IgD-negative memory B cell (primary cell): ENCODE measurements around the gene TFG. TPM values are rescaled to one million over a fixed set of nuclear protein-coding genes. Genes with fewer than 3 reads are reported as not detected.

Source experiments
- H3K27ac Mint-ChIP-seq, 3 donors: one replicate each; pipeline ENCODE4 v1.8.0; 2020 to 2022; ENCODE audit warnings: mild to moderate bottlenecking in 3 of 3, mixed read lengths in 3 of 3, moderate library complexity in 1 of 3
- H3K27me3 Mint-ChIP-seq: one replicate; pipeline ENCODE4 v1.8.0; 2021; ENCODE audit warnings: mixed read lengths
- H3K36me3 Mint-ChIP-seq: one replicate; pipeline ENCODE4 v1.8.0; 2020; ENCODE audit warnings: mild to moderate bottlenecking, mixed read lengths
- H3K4me1 Mint-ChIP-seq, 3 donors: one replicate each; pipeline ENCODE4 v1.8.0; 2020 to 2022; ENCODE audit warnings: mixed read lengths in 3 of 3, mild to moderate bottlenecking in 1 of 3
- H3K4me3 Mint-ChIP-seq, 4 donors: one replicate each; pipeline ENCODE4 v1.8.0; 2020 to 2022; ENCODE audit warnings: mild to moderate bottlenecking in 4 of 4, mixed read lengths in 4 of 4, moderate library complexity in 3 of 4
- H3K9me3 Mint-ChIP-seq, 3 donors: one replicate each; pipeline ENCODE4 v1.8.0; 2020 to 2021; ENCODE audit warnings: mixed read lengths in 3 of 3, mild to moderate bottlenecking in 1 of 3
- polyA plus RNA-seq: library from polyadenylated mRNA; unstranded; fragments of 300-500 nt; fragmentation: Illumina TruSeq; gene quantifications from one replicate; pipeline ENCODE4 v1.2.3, GENCODE V29; 2021

The TFG gene
- polyA plus RNA-seq, 1 donor from 2014 or later, result 54.5 TPM

- Mint-ChIP-seq H3K4me3 (no peak overlapping the region), H3K27ac (no peak overlapping the region), H3K36me3 (peaks cover 2% of the 10 kb centered on the region), H3K9me3 (peaks cover 1 to 9% (median 4%) of the 10 kb centered on the region in 3 donors), H3K4me1 (no peaks in the 10 kb centered on the region), H3K27me3 (no peaks in the 10 kb centered on the region)
These were observed 72.0 kb downstream of the TFG start for GRCh38 chr3:100781301-100781700.

- Mint-ChIP-seq H3K4me3 (no peak overlapping the region), H3K36me3 (peaks cover 2% of the 10 kb centered on the region), H3K27ac (no peak overlapping the region), H3K27me3 (no peaks in the 10 kb centered on the region), H3K4me1 (no peaks in the 10 kb centered on the region), H3K9me3 (peaks cover 1 to 9% (median 4%) of the 10 kb centered on the region in 3 donors)
These were observed 73.1 kb downstream of the TFG start for GRCh38 chr3:100782348-100782747.

GRCh38 chr3:100782906-100783305, 73.6 kb downstream of the TFG start:
- no peak overlapping the region for H3K4me3 Mint-ChIP-seq
- no peaks in the 10 kb centered on the region for H3K4me1 Mint-ChIP-seq
- no peaks in the 10 kb centered on the region for H3K27me3 Mint-ChIP-seq
- peaks cover 1 to 9% (median 4%) of the 10 kb centered on the region in 3 donors for H3K9me3 Mint-ChIP-seq
- H3K27ac Mint-ChIP-seq, result no peak overlapping the region
- H3K36me3 Mint-ChIP-seq, result peaks cover 2% of the 10 kb centered on the region

GRCh38 chr3:100783619-100784018, 74.3 kb downstream of the TFG start:
- H3K27ac Mint-ChIP-seq, result no peak overlapping the region

GRCh38 chr3:100789579-100789978, 80.3 kb downstream of the TFG start:
- Mint-ChIP-seq H3K36me3 (no peaks in the 10 kb centered on the region), H3K27ac (no peak overlapping the region), H3K27me3 (peaks cover 2% of the 10 kb centered on the region), H3K4me3 (no peak overlapping the region), H3K4me1 (no peaks in the 10 kb centered on the region), H3K9me3 (peaks cover 1 to 6% (median 1%) of the 10 kb centered on the region in 3 donors)

More at GRCh38 chr3:100783619-100784018, 74.3 kb downstream of the TFG start:
- H3K4me3 Mint-ChIP-seq, result no peak overlapping the region
- peaks cover 1 to 9% (median 4%) of the 10 kb centered on the region in 3 donors for H3K9me3 Mint-ChIP-seq
- H3K27me3 Mint-ChIP-seq, result no peaks in the 10 kb centered on the region
- peaks cover 2% of the 10 kb centered on the region for H3K36me3 Mint-ChIP-seq
- H3K4me1 Mint-ChIP-seq, result no peaks in the 10 kb centered on the region

- no peak overlapping the region for H3K4me3 Mint-ChIP-seq
- H3K27ac Mint-ChIP-seq, result no peak overlapping the region
These were observed 87.3 kb downstream of the TFG start for GRCh38 chr3:100796556-100796955.

GRCh38 chr3:100798012-100798411, 88.7 kb downstream of the TFG start:
- no peaks in the 10 kb centered on the region for H3K9me3 Mint-ChIP-seq
- H3K27me3 Mint-ChIP-seq, result peaks cover 3% of the 10 kb centered on the region
- no peak overlapping the region for H3K27ac Mint-ChIP-seq
- no peaks in the 10 kb centered on the region for H3K36me3 Mint-ChIP-seq
- H3K4me3 Mint-ChIP-seq, result no peak overlapping the region
- peaks cover 0 to 6% (median 6%) of the 10 kb centered on the region in 3 donors for H3K4me1 Mint-ChIP-seq

More at GRCh38 chr3:100796556-100796955, 87.3 kb downstream of the TFG start:
- H3K4me1 Mint-ChIP-seq, result peaks cover 0 to 6% (median 6%) of the 10 kb centered on the region in 3 donors
- no peaks in the 10 kb centered on the region for H3K9me3 Mint-ChIP-seq
- no peaks in the 10 kb centered on the region for H3K36me3 Mint-ChIP-seq
- peaks cover 2% of the 10 kb centered on the region for H3K27me3 Mint-ChIP-seq

Other genes with a start within 250 kb of the TFG start
- gene TMEM45A, start 216.9 kb upstream of the TFG start, polyA plus RNA-seq, result 0.14 TPM
- not detected for gene ADGRG7, start 99.9 kb upstream of the TFG start, polyA plus RNA-seq